ENCODE results near the gene BAHCC1.

DNA sequence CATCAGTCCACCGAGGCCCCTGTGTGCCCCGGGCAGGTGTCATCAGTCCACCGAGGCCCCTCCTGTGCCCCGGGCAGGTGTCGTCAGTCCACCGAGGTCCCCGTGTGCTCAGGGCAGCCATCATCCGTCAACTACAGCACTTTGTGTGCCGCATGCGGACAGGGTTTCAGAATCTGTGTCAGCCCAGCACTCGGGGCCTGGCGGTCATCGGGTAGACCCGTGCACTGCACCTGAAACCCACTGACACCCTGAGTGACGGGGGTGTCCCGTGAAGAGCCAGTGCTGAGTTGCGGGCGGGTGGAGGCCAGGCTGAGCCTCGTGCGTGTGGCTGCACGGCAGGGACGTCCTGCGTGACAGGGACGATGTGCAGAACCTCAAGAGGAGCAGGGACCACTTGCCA lies 38.4 kb downstream of the BAHCC1 start:
- TF ChIP-seq, protein P1, sequence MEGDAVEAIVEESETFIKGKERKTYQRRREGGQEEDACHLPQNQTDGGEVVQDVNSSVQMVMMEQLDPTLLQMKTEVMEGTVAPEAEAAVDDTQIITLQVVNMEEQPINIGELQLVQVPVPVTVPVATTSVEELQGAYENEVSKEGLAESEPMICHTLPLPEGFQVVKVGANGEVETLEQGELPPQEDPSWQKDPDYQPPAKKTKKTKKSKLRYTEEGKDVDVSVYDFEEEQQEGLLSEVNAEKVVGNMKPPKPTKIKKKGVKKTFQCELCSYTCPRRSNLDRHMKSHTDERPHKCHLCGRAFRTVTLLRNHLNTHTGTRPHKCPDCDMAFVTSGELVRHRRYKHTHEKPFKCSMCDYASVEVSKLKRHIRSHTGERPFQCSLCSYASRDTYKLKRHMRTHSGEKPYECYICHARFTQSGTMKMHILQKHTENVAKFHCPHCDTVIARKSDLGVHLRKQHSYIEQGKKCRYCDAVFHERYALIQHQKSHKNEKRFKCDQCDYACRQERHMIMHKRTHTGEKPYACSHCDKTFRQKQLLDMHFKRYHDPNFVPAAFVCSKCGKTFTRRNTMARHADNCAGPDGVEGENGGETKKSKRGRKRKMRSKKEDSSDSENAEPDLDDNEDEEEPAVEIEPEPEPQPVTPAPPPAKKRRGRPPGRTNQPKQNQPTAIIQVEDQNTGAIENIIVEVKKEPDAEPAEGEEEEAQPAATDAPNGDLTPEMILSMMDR (conservative IDR thresholded peaks at IDR 0.05 in 1 of 2, IDR thresholded peaks at IDR 0.05 in 1 of 2; ENCODE audit: low read depth in 1 of 2, low read length in 2 of 2) = no peak
- no peak for TF ChIP-seq EZH2 (IDR thresholded peaks at IDR 0.05; ENCODE audit: low read length, missing control alignments)
